GM12801 (cell line): Measurements from ENCODE around the gene CLASP1.

Source experiments
- TF ChIP-seq, protein P1 (sequence below): IDR thresholded peaks from one replicate; pipeline ENCODE4 v1.5.1; 2011; ENCODE audit warnings: control low read depth; ENCODE audit not compliant: insufficient read length; ENCODE audit errors: extremely low read depth

The CLASP1 gene

DNA sequence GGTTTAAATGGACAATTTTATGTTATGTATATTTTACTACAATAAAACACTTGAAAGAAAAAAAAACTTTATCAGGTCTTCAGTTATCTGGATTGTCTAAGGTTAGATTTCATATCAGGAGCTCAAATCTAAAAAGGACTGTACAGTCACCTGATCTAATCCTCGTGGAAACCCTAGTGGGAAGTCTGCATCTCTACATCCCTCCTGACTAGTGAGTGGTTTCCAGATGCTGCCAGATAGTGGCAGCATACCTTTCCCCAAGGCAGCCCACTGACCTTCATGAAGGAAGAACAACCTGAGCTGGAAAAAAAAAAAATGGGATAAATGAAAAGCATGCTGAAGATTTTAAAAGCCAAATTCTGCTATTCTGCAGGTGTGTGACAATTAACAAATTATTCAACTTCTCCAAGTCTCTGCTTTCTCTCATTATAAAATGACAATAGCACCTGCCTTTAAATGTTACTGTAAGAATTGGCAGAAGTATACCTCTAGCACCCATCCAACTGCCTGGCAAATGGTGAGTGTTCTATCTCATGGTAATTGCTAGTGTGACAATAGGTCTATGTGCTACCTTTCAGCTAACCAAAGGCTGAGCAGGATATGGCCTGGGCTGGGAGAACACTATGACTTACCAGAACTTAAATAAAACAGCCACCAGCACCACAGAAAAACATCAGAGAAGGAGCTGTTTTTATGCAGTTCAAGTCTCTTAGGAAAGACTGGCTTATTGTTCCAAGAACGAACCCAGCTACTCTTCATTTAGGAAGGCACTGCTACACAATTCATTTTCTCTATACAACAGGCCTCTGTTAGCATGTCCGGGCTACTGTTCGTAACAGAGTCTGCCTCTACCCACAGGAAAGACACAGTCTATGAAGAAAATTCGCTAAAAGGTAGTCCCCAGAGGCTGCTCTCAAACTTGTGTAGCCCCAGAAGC, 8.6 kb downstream of the CLASP1 start:
- TF ChIP-seq, protein P1, sequence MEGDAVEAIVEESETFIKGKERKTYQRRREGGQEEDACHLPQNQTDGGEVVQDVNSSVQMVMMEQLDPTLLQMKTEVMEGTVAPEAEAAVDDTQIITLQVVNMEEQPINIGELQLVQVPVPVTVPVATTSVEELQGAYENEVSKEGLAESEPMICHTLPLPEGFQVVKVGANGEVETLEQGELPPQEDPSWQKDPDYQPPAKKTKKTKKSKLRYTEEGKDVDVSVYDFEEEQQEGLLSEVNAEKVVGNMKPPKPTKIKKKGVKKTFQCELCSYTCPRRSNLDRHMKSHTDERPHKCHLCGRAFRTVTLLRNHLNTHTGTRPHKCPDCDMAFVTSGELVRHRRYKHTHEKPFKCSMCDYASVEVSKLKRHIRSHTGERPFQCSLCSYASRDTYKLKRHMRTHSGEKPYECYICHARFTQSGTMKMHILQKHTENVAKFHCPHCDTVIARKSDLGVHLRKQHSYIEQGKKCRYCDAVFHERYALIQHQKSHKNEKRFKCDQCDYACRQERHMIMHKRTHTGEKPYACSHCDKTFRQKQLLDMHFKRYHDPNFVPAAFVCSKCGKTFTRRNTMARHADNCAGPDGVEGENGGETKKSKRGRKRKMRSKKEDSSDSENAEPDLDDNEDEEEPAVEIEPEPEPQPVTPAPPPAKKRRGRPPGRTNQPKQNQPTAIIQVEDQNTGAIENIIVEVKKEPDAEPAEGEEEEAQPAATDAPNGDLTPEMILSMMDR, result no peak

DNA sequence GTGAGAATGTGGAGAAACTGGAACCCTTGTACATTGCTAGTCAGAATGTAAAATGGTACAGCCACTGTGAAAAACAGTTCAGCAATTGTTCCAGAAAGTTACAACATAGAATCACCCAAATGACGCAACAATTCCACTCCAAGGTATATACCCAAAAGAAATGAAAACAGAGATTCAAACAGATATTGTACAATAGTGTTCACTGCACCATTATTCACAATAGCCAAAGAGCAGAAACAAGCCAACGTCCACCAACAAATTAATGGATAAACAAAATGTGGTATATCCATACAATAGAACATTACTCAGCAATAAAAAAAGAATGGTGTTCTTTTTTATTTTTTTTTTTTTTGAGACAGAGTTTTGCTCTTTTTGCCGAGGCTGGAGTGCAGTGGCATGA, 10.9 kb downstream of the CLASP1 start:
- TF ChIP-seq, protein P1, result no peak

DNA sequence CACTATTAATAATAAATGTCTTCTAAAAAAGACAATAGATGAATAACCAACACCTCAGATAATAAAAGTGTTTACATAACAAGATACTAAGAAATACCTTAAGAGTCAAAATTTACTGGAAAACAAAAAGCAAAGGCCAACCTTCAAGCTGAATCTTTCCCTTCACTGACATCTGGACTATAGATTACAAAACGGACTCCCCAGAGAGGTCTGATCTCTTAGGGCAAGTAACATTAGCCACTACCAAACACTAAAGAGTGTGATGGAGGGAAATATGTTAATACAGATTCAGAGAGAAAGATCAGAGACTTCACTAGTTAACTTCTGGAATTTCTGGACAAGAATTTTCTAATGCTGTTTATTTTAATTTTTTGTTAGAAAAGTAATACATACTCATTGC, 13.9 kb downstream of the CLASP1 start:
- TF ChIP-seq, protein P1, result no peak

DNA sequence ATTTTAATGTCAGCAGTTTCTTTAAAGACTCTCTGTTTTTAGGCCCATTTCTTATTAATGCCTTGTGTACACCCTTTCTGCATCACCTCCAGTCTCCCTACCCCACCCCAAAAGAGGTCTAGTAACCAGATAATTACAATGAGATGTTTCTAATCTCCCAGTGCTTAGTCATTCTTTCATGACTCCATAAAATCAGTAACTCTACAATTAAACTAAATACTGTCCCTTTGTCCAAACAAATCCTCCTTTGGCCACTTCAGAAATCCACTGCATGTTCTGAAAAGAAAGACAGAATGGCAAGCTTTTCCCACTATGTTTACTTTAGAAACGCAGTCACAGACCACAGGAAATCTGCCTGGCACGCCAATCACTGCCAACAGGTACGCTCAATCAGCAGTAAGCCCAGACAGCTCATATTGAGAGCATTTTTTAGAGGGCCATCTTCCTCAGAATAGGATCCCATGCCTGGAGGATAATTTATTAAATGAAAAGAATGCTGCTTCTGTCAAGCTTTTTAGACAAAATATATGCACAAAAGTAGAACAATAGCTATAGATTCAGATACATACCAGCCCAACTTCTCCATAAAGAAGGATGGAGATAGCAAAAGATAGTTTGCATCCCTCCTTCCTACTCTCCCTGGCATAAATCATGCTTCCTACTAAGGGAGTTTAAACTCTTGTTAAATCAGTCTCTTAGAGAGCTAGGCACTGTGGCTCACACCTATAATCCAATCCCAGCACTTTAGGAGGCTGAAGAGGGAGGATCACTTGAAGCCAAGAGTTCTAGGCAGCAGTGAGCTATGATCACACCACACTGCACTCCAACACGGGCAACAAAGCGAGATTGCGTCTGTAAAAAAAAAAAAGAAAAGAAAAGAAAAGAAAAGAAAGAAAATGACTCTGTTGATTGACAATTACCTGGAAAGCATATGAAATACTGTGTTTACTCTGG, 14.6 kb downstream of the CLASP1 start:
- TF ChIP-seq, protein P1, result no peak

DNA sequence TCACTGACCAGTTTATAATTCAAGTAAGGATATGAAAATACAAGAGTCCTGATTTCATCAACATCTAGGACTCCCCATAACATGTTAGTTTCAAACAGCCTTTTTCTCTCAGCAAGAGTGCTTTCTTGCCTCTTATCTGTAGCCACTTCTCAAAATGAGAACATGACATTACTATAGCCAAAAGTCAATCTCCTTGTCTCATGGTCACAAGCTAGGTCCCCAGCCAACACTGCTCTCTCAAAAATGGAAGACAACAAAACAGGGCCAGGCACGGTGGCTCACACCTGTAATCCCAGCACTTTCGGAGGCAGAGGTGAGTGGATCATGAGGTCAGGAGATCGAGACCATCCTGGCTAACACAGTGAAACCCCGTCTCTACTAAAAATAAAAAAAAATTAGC, 15.8 kb downstream of the CLASP1 start:
- TF ChIP-seq, protein P1, result no peak

DNA sequence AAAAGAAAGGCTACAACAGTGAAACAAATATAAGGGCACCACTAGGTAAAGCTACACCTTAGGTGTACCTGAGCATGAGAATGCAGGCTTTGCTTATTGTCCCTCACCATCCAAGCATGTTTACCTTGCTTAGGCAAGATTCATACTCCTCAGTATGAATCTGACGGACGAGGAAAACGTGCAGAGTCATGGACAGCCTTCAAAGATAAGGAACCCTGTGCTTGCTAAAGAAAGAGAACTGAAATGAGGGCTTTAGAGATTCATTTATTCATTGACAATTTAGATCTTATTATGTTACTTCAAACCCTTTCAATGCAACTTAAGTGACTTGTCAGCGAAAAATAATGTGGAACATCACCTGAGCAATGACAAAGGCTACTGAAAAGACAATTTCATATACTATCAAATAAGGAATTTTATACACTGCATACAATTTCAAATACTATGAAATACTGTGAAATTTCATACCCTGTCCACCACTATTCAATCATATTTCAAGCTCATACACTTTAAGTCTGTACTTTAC, 21.7 kb downstream of the CLASP1 start:
- TF ChIP-seq, protein P1, result no peak
